ENCODE measurements around the gene GYG2.
"Not testable (repeated sequence)": the region's sequence is repeated elsewhere in the genome, so short reads cannot be mapped to it uniquely, and the experiment has no call there.

GYG2 gene

DNA sequence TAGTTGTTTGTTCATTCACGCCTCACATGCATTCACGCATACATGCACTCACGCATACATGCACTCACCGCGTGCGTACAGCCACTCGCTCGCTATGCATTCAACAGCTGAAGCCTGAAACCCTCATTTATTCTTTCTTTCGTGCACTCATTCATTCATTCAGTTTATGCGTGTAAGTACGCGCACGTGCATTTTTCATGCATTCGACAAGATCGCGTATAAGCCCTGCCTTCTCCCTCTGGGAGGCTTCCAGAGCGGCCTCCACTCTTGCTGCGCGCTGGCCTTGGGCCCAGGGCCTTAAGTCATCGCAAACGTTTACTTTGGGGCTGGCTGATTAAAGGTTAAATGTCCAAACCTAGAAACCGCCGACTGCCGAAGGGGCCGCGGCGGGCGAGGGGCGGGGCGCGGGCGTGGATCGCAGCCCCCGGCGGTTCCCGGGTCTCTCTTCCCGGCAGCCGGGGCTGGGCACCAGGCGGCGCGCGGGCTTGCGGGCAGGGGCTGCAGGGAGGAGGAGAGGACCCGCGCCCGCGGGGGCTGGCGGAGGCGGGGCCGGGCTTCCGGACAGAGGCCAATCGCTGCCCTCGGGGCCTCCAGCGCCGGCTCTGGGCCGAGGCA, at the start of gene GYG2:
Gene GYG2, plus strand, starts transcription at position 587 of the 615 bp plus-strand sequence. CDS start 1,259 bp downstream, outside the sequence.
- peaks cover 15% of the 10 kb centered on the region for H3K36me3 ChIP-seq (ENCODE audit: insufficient read depth, insufficient read length, low read length)
- H3K4me1 ChIP-seq (ENCODE audit: insufficient read depth, insufficient read length), result no peaks in the 10 kb centered on the region
- no peaks in the 10 kb centered on the region for H3K9me3 ChIP-seq (ENCODE audit: insufficient read depth, low read length)
- peak within 1 kb of the TSS; percentile 47 for H3K4me3 ChIP-seq (ENCODE audit: insufficient read length, low read depth)
- peak within 1 kb of the TSS; percentile 67 for H3K9ac ChIP-seq (ENCODE audit: insufficient read length, low read depth)
- peak; percentile 55 for DNase-seq (ENCODE audit: low read depth, low spot score)
- peaks cover 9% of the 10 kb centered on the region for H3K27me3 ChIP-seq (ENCODE audit: insufficient read depth, insufficient read length)
- no peak for TF ChIP-seq YY1 (IDR thresholded peaks at IDR 0.05; ENCODE audit: insufficient read depth, insufficient read length)
- TF ChIP-seq ZNF274 (IDR thresholded peaks at IDR 0.05; ENCODE audit: low read depth, low read length), result no peak
- TF ChIP-seq SUZ12 (IDR thresholded peaks at IDR 0.05; ENCODE audit: extremely low read depth, insufficient read depth, insufficient read length), result no peak

DNA sequence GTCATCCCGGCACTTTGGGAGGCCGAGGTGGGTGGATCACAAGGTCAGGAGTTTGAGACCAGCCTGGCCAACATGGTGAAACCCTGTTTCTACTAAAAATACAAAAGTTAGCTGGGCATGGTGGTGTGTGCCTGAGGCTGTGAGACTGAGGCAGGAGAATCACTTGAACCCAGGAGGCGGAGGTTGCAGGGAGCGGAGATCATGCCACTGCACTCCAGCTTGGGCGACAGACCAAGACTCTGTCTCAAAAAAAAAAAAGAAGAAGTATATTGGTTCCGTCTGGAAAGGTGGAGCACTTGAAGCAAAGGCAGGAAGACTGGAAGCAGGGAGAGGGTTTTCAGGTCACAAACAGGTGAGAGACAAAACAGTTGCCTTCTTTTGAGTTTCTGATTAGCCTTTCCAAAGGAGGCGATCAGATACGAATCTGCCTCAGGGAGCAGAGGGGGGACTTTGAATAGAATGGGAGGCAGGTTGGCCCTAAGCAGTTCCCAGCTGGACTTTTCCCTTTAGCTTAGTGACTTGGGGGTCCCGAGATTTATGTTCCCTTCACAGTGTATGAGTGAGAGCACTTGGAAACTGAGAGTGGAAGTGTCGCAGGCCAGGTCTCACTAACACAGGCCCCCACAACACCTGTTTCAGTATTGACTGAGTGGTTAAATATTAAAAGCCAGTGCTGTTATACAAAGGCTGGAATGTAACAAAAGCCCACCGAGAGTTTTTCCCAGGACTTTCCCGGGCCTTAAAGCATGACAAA, 48.1 kb upstream of the GYG2 start:
- H3K36me3 ChIP-seq (ENCODE audit: insufficient read depth, insufficient read length, low read length); H3K9me3 ChIP-seq (ENCODE audit: insufficient read depth, low read length); H3K9ac ChIP-seq (ENCODE audit: insufficient read length, low read depth); H3K4me1 ChIP-seq (ENCODE audit: insufficient read depth, insufficient read length); H3K27me3 ChIP-seq (ENCODE audit: insufficient read depth, insufficient read length); H3K4me3 ChIP-seq (ENCODE audit: insufficient read length, low read depth): not testable (repeated sequence)
- DNase-seq (ENCODE audit: low read depth, low spot score), result peak; percentile 57

DNA sequence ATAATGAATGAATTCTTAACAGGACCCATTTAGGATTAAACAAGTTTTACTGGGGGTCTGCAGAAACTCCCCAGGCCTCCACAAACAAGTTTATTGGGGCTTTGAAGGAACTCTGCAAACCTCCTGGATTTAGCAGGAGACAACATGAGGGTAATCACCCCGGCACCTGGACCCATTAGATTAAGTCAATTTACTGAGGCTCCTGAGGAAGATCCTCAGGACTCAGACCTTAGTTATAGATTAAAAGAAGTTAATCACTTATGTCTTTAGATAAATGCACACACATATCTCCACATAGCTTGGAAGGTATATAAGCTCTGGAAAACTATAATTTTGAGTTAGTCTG, 47.5 kb upstream of the GYG2 start:
- no peak for TF ChIP-seq YY1 (IDR thresholded peaks at IDR 0.05; ENCODE audit: insufficient read depth, insufficient read length)
- no peak for TF ChIP-seq ZNF274 (IDR thresholded peaks at IDR 0.05; ENCODE audit: low read depth, low read length)
- TF ChIP-seq SUZ12 (IDR thresholded peaks at IDR 0.05; ENCODE audit: extremely low read depth, insufficient read depth, insufficient read length), result no peak
- no peak for DNase-seq (ENCODE audit: low read depth, low spot score)
- H3K27me3 ChIP-seq (ENCODE audit: insufficient read depth, insufficient read length), result no peaks in the 10 kb centered on the region
- H3K36me3 ChIP-seq (ENCODE audit: insufficient read depth, insufficient read length, low read length), result no peaks in the 10 kb centered on the region
- no peak overlapping the region for H3K4me3 ChIP-seq (ENCODE audit: insufficient read length, low read depth)
- no peak overlapping the region for H3K9ac ChIP-seq (ENCODE audit: insufficient read length, low read depth)
- H3K9me3 ChIP-seq (ENCODE audit: insufficient read depth, low read length), result no peaks in the 10 kb centered on the region
- H3K4me1 ChIP-seq (ENCODE audit: insufficient read depth, insufficient read length), result no peaks in the 10 kb centered on the region

DNA sequence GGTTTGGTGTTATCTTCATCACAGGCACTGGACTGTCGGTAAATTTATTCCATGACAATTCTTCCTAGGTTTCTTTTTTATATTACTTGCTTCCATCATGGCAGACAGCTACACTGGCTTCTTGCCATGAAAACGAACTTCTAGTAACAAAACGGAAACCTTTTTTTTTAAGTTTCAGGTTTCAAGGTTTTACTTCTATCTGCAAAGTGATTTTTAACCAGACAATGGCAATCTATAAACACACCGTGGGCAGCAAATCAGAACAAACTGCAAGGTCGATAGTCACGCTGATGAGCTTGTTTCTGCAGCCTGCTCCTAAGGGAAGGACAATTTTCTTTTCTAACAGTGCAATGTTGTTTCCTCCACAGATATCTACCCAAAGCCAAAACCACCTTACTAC, 47.0 kb upstream of the GYG2 start:
- TF ChIP-seq YY1 (IDR thresholded peaks at IDR 0.05; ENCODE audit: insufficient read depth, insufficient read length) (no peak), SUZ12 (IDR thresholded peaks at IDR 0.05; ENCODE audit: extremely low read depth, insufficient read depth, insufficient read length) (no peak), ZNF274 (IDR thresholded peaks at IDR 0.05; ENCODE audit: low read depth, low read length) (no peak)
- DNase-seq (ENCODE audit: low read depth, low spot score), result no peak
- no peak overlapping the region for H3K4me3 ChIP-seq (ENCODE audit: insufficient read length, low read depth)

DNA sequence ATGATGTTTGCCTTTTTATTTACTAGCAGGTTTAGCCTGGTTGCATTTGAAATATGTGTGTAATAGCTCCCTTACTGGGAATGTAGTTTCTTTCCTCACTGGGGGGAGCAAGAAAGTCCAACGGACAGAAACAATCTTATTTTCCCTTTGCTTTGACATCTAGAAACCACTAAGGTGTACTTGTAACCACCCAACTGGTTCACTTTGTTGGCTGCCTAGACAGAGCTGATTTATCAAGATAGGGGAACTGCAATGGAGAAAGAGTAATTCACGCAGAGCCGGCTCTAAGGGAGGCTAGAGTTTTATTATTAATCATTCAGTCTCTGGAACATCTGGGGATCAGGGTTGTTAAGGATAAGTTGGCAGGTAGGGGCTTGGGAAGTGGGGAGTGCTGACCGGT, 46.6 kb upstream of the GYG2 start:
- no peaks in the 10 kb centered on the region for H3K36me3 ChIP-seq (ENCODE audit: insufficient read depth, insufficient read length, low read length)
- no peaks in the 10 kb centered on the region for H3K4me1 ChIP-seq (ENCODE audit: insufficient read depth, insufficient read length)
- H3K27me3 ChIP-seq (ENCODE audit: insufficient read depth, insufficient read length), result no peaks in the 10 kb centered on the region
- H3K4me3 ChIP-seq (ENCODE audit: insufficient read length, low read depth), result no peak overlapping the region
- DNase-seq (ENCODE audit: low read depth, low spot score), result no peak
- no peak overlapping the region for H3K9ac ChIP-seq (ENCODE audit: insufficient read length, low read depth)
- no peaks in the 10 kb centered on the region for H3K9me3 ChIP-seq (ENCODE audit: insufficient read depth, low read length)
- TF ChIP-seq ZNF274 (IDR thresholded peaks at IDR 0.05; ENCODE audit: low read depth, low read length) (no peak), YY1 (IDR thresholded peaks at IDR 0.05; ENCODE audit: insufficient read depth, insufficient read length) (no peak), SUZ12 (IDR thresholded peaks at IDR 0.05; ENCODE audit: extremely low read depth, insufficient read depth, insufficient read length) (no peak)

More for the DNA sequence above, 47.0 kb upstream of the GYG2 start:
- Histone ChIP-seq H3K27me3 (ENCODE audit: insufficient read depth, insufficient read length) (no peaks in the 10 kb centered on the region), H3K9ac (ENCODE audit: insufficient read length, low read depth) (no peak overlapping the region), H3K36me3 (ENCODE audit: insufficient read depth, insufficient read length, low read length) (no peaks in the 10 kb centered on the region), H3K4me1 (ENCODE audit: insufficient read depth, insufficient read length) (no peaks in the 10 kb centered on the region), H3K9me3 (ENCODE audit: insufficient read depth, low read length) (no peaks in the 10 kb centered on the region)

DNA sequence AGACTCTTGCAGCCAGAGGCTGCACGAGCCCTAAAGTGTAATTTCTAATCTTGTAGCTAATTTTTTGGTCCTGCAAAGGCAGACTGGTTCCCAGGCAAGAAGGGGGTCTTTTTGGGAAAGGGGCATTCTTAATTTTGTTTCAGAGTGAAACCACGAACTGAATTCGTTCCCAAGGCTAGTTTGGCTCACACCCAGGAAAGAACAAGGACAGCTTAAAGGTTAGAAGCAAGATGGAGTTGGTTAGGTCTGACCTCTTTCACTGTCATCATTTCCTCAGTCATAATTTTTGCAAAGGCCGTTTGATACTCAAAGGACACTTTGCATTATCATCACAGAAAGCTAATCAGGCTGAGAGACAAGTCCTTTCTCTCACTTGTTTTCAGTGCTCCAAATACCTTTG, 46.0 kb upstream of the GYG2 start:
- Histone ChIP-seq H3K27me3 (ENCODE audit: insufficient read depth, insufficient read length) (no peaks in the 10 kb centered on the region), H3K36me3 (ENCODE audit: insufficient read depth, insufficient read length, low read length) (no peaks in the 10 kb centered on the region), H3K9me3 (ENCODE audit: insufficient read depth, low read length) (no peaks in the 10 kb centered on the region), H3K4me1 (ENCODE audit: insufficient read depth, insufficient read length) (no peaks in the 10 kb centered on the region), H3K9ac (ENCODE audit: insufficient read length, low read depth) (no peak overlapping the region), H3K4me3 (ENCODE audit: insufficient read length, low read depth) (no peak overlapping the region)
- DNase-seq (ENCODE audit: low read depth, low spot score), result no peak
- TF ChIP-seq YY1 (IDR thresholded peaks at IDR 0.05; ENCODE audit: insufficient read depth, insufficient read length) (no peak), ZNF274 (IDR thresholded peaks at IDR 0.05; ENCODE audit: low read depth, low read length) (no peak), SUZ12 (IDR thresholded peaks at IDR 0.05; ENCODE audit: extremely low read depth, insufficient read depth, insufficient read length) (no peak)

DNA sequence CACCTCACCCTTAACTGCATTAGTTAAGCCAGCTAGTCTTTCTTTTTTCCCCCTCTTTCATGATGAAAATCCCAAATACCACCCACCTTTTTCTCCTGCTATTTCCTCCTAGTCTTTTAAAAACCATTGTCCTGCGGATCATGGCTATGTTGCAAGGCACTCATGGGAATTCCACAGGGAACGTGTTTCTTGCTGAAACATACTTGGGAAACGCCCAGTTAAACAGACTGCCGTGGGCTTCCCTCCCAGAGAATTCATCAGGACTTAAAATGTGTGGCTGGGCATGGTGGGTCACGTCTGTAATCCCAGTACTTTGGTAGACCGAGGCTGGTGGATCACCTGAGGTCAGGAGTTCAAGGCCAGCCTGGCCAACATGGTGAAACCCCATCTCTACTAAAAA, 44.7 kb upstream of the GYG2 start:
- DNase-seq (ENCODE audit: low read depth, low spot score), result no peak
- Histone ChIP-seq H3K27me3 (ENCODE audit: insufficient read depth, insufficient read length) (no peaks in the 10 kb centered on the region), H3K36me3 (ENCODE audit: insufficient read depth, insufficient read length, low read length) (no peaks in the 10 kb centered on the region), H3K9me3 (ENCODE audit: insufficient read depth, low read length) (no peaks in the 10 kb centered on the region), H3K9ac (ENCODE audit: insufficient read length, low read depth) (no peak overlapping the region), H3K4me3 (ENCODE audit: insufficient read length, low read depth) (no peak overlapping the region), H3K4me1 (ENCODE audit: insufficient read depth, insufficient read length) (no peaks in the 10 kb centered on the region)
- TF ChIP-seq SUZ12 (IDR thresholded peaks at IDR 0.05; ENCODE audit: extremely low read depth, insufficient read depth, insufficient read length) (no peak), YY1 (IDR thresholded peaks at IDR 0.05; ENCODE audit: insufficient read depth, insufficient read length) (no peak), ZNF274 (IDR thresholded peaks at IDR 0.05; ENCODE audit: low read depth, low read length) (no peak)

Data from NT2/D1 (cell line).